Measurements from ENCODE around the gene OR4D9.
"Not testable (repeated sequence)": the region's sequence is repeated elsewhere in the genome, so short reads cannot be mapped to it uniquely, and the experiment has no call there.

The OR4D9 gene

GRCh38 chr11:59545179-59546020 is 34.1 kb downstream of the OR4D9 start:
- Histone ChIP-seq H2BK120ac (ENCODE audit: low read depth, low read length) (no peak overlapping the region), H2BK5ac (ENCODE audit: low read length) (no peak overlapping the region), H3K4me2 (ENCODE audit: low read length) (no peak overlapping the region), H3K9ac (ENCODE audit: low read length) (no peak overlapping the region), H2BK15ac (replicated peaks; ENCODE audit: low read depth) (no peak overlapping the region), H3K23ac (ENCODE audit: low read length) (no peak overlapping the region), H4K8ac (ENCODE audit: low read depth, low read length) (no peak overlapping the region), H3K27ac (ENCODE audit: low read depth, low read length) (no peak overlapping the region), H3K27me3 (ENCODE audit: insufficient read depth, low read length, poor library complexity) (no peaks in the 10 kb centered on the region), H3K4ac (ENCODE audit: low read depth, low read length) (no peak overlapping the region), H3K36me3 (ENCODE audit: control insufficient read depth, insufficient read depth, low read length) (no peaks in the 10 kb centered on the region), H4K5ac (ENCODE audit: low read length) (no peak overlapping the region), H2AK5ac (ENCODE audit: low read length) (no peak overlapping the region), H3K56ac (ENCODE audit: low read length) (no peak overlapping the region), H3K18ac (ENCODE audit: low read length) (peak overlapping the region; percentile 11), H3K79me1 (ENCODE audit: low read length) (no peaks in the 10 kb centered on the region), H3K4me3 (ENCODE audit: low read length) (no peak overlapping the region), H3K4me1 (ENCODE audit: control insufficient read depth, low read depth, low read length) (no peaks in the 10 kb centered on the region), H3K79me2 (ENCODE audit: control insufficient read depth, insufficient read depth, low read length) (no peaks in the 10 kb centered on the region)
- WGBS (ENCODE audit: extremely low coverage, insufficient coverage, low lambda C conversion rate): no CpG with 5 or more reads among the region's 24 CpGs
- DNase-seq: no peak

GRCh38 chr11:59547605-59548308 is 36.4 kb downstream of the OR4D9 start:
- not testable (repeated sequence) for H3K56ac ChIP-seq (ENCODE audit: low read length); H3K4me3 ChIP-seq (ENCODE audit: low read length); H3K79me2 ChIP-seq (ENCODE audit: control insufficient read depth, insufficient read depth, low read length); H2BK120ac ChIP-seq (ENCODE audit: low read depth, low read length); H3K36me3 ChIP-seq (ENCODE audit: control insufficient read depth, insufficient read depth, low read length); H2AK5ac ChIP-seq (ENCODE audit: low read length); H3K9ac ChIP-seq (ENCODE audit: low read length); H3K4me1 ChIP-seq (ENCODE audit: control insufficient read depth, low read depth, low read length); H4K5ac ChIP-seq (ENCODE audit: low read length); H2BK15ac ChIP-seq (replicated peaks; ENCODE audit: low read depth); H3K18ac ChIP-seq (ENCODE audit: low read length); H4K8ac ChIP-seq (ENCODE audit: low read depth, low read length); H3K4me2 ChIP-seq (ENCODE audit: low read length); H2BK5ac ChIP-seq (ENCODE audit: low read length); H3K27me3 ChIP-seq (ENCODE audit: insufficient read depth, low read length, poor library complexity); H3K27ac ChIP-seq (ENCODE audit: low read depth, low read length); H3K79me1 ChIP-seq (ENCODE audit: low read length); H3K4ac ChIP-seq (ENCODE audit: low read depth, low read length); H3K23ac ChIP-seq (ENCODE audit: low read length)
- WGBS (ENCODE audit: extremely low coverage, insufficient coverage, low lambda C conversion rate): no CpG with 5 or more reads among the region's 5 CpGs
- peak; percentile 92 for DNase-seq

- no peak overlapping the region for H3K27ac ChIP-seq (ENCODE audit: low read depth, low read length)
- DNase-seq: no peak
Measured at GRCh38 chr11:59548309-59548656, 36.9 kb downstream of the OR4D9 start.

GRCh38 chr11:59550368-59550841 is 39.1 kb downstream of the OR4D9 start:
- Histone ChIP-seq H4K5ac (ENCODE audit: low read length) (no peak overlapping the region), H3K36me3 (ENCODE audit: control insufficient read depth, insufficient read depth, low read length) (no peaks in the 10 kb centered on the region), H3K23ac (ENCODE audit: low read length) (no peak overlapping the region), H3K9ac (ENCODE audit: low read length) (peak overlapping the region; percentile 79), H3K79me1 (ENCODE audit: low read length) (no peaks in the 10 kb centered on the region), H2BK15ac (replicated peaks; ENCODE audit: low read depth) (no peak overlapping the region), H2BK120ac (ENCODE audit: low read depth, low read length) (no peak overlapping the region), H3K4ac (ENCODE audit: low read depth, low read length) (peak overlapping the region; percentile 65), H2BK5ac (ENCODE audit: low read length) (no peak overlapping the region), H3K18ac (ENCODE audit: low read length) (peak overlapping the region; percentile 88), H3K4me3 (ENCODE audit: low read length) (peak overlapping the region; percentile 71), H3K56ac (ENCODE audit: low read length) (peak overlapping the region; percentile 84), H3K4me1 (ENCODE audit: control insufficient read depth, low read depth, low read length) (no peaks in the 10 kb centered on the region), H4K8ac (ENCODE audit: low read depth, low read length) (no peak overlapping the region), H2AK5ac (ENCODE audit: low read length) (no peak overlapping the region), H3K79me2 (ENCODE audit: control insufficient read depth, insufficient read depth, low read length) (no peaks in the 10 kb centered on the region), H3K4me2 (ENCODE audit: low read length) (peak overlapping the region; percentile 95), H3K27ac (ENCODE audit: low read depth, low read length) (peak overlapping the region; percentile 70), H3K27me3 (ENCODE audit: insufficient read depth, low read length, poor library complexity) (no peaks in the 10 kb centered on the region)
- WGBS (ENCODE audit: extremely low coverage, insufficient coverage, low lambda C conversion rate): no CpG with 5 or more reads among the region's 31 CpGs
- DNase-seq: peak; percentile 99

More at GRCh38 chr11:59548309-59548656, 36.9 kb downstream of the OR4D9 start:
- Histone ChIP-seq H3K79me1 (ENCODE audit: low read length) (no peaks in the 10 kb centered on the region), H3K36me3 (ENCODE audit: control insufficient read depth, insufficient read depth, low read length) (no peaks in the 10 kb centered on the region), H2BK15ac (replicated peaks; ENCODE audit: low read depth) (no peak overlapping the region), H3K4me1 (ENCODE audit: control insufficient read depth, low read depth, low read length) (no peaks in the 10 kb centered on the region), H2BK120ac (ENCODE audit: low read depth, low read length) (no peak overlapping the region), H4K8ac (ENCODE audit: low read depth, low read length) (no peak overlapping the region), H4K5ac (ENCODE audit: low read length) (no peak overlapping the region), H3K23ac (ENCODE audit: low read length) (no peak overlapping the region), H3K18ac (ENCODE audit: low read length) (no peak overlapping the region), H3K56ac (ENCODE audit: low read length) (no peak overlapping the region), H3K27me3 (ENCODE audit: insufficient read depth, low read length, poor library complexity) (no peaks in the 10 kb centered on the region), H2AK5ac (ENCODE audit: low read length) (no peak overlapping the region), H3K4ac (ENCODE audit: low read depth, low read length) (no peak overlapping the region), H3K9ac (ENCODE audit: low read length) (no peak overlapping the region), H2BK5ac (ENCODE audit: low read length) (no peak overlapping the region), H3K4me2 (ENCODE audit: low read length) (no peak overlapping the region), H3K79me2 (ENCODE audit: control insufficient read depth, insufficient read depth, low read length) (no peaks in the 10 kb centered on the region), H3K4me3 (ENCODE audit: low read length) (no peak overlapping the region)
- WGBS (ENCODE audit: extremely low coverage, insufficient coverage, low lambda C conversion rate): no CpG with 5 or more reads among the region's 5 CpGs

GRCh38 chr11:59550842-59551658 is 39.7 kb downstream of the OR4D9 start:
- no peak overlapping the region for H2BK15ac ChIP-seq (replicated peaks; ENCODE audit: low read depth)
- no peak overlapping the region for H2AK5ac ChIP-seq (ENCODE audit: low read length)
- peak overlapping the region; percentile 84 for H3K56ac ChIP-seq (ENCODE audit: low read length)
- H3K18ac ChIP-seq (ENCODE audit: low read length): peak overlapping the region; percentile 88
- H3K9ac ChIP-seq (ENCODE audit: low read length): peak overlapping the region; percentile 79
- H4K5ac ChIP-seq (ENCODE audit: low read length): no peak overlapping the region
- no peaks in the 10 kb centered on the region for H3K79me2 ChIP-seq (ENCODE audit: control insufficient read depth, insufficient read depth, low read length)
- peak overlapping the region; percentile 65 for H3K4ac ChIP-seq (ENCODE audit: low read depth, low read length)
- no peaks in the 10 kb centered on the region for H3K79me1 ChIP-seq (ENCODE audit: low read length)
- no peaks in the 10 kb centered on the region for H3K4me1 ChIP-seq (ENCODE audit: control insufficient read depth, low read depth, low read length)
- H3K23ac ChIP-seq (ENCODE audit: low read length): no peak overlapping the region
- no peaks in the 10 kb centered on the region for H3K27me3 ChIP-seq (ENCODE audit: insufficient read depth, low read length, poor library complexity)
- H4K8ac ChIP-seq (ENCODE audit: low read depth, low read length): no peak overlapping the region
- peak overlapping the region; percentile 38 for H2BK120ac ChIP-seq (ENCODE audit: low read depth, low read length)
- WGBS (ENCODE audit: extremely low coverage, insufficient coverage, low lambda C conversion rate): no CpG with 5 or more reads among the region's 34 CpGs
- H3K4me2 ChIP-seq (ENCODE audit: low read length): peak overlapping the region; percentile 95
- peak overlapping the region; percentile 82 for H3K4me3 ChIP-seq (ENCODE audit: low read length)
- DNase-seq: peak; percentile 97
- H3K36me3 ChIP-seq (ENCODE audit: control insufficient read depth, insufficient read depth, low read length): no peaks in the 10 kb centered on the region
- no peak overlapping the region for H2BK5ac ChIP-seq (ENCODE audit: low read length)
- peak overlapping the region; percentile 11 for H3K27ac ChIP-seq (ENCODE audit: low read depth, low read length)
